NCI-H446 (cell line): ENCODE results near the gene BDKRB2.

Experiments used
- DNase-seq, 2 experiments: peaks; one replicate each; lab custom pipeline; 2025; lab: John Stamatoyannopoulos, UW

Gene BDKRB2

GRCh38 chr14:96198430-96199130 lies 6.1 kb upstream of the BDKRB2 start:
- DNase-seq = no peak

GRCh38 chr14:96201157-96201556 lies 3.5 kb upstream of the BDKRB2 start:
- DNase-seq = no peak

- DNase-seq = no peak
These were observed 2.7 kb upstream of the BDKRB2 start for GRCh38 chr14:96201965-96202364.

GRCh38 chr14:96202441-96203094 lies 2.1 kb upstream of the BDKRB2 start:
- no peak for DNase-seq

GRCh38 chr14:96203116-96203515 lies 1.5 kb upstream of the BDKRB2 start:
- DNase-seq = no peak

GRCh38 chr14:96203635-96204034 lies 1.0 kb upstream of the BDKRB2 start:
- DNase-seq = no peak

GRCh38 chr14:96205059-96205977 lies 679 bp downstream of the BDKRB2 start:
- no peak for DNase-seq

- DNase-seq = no peak
These were observed 1.3 kb downstream of the BDKRB2 start for GRCh38 chr14:96205978-96206360.

- DNase-seq = no peak
These were observed 1.8 kb downstream of the BDKRB2 start for GRCh38 chr14:96206461-96206860.

- DNase-seq = no peak
These were observed 3.0 kb downstream of the BDKRB2 start for GRCh38 chr14:96207686-96208085.

GRCh38 chr14:96208739-96209138 lies 4.1 kb downstream of the BDKRB2 start:
- no peak for DNase-seq

- DNase-seq = no peak
These were observed 7.5 kb downstream of the BDKRB2 start for GRCh38 chr14:96212140-96212539.

GRCh38 chr14:96212896-96213295 lies 8.3 kb downstream of the BDKRB2 start:
- no peak for DNase-seq

- DNase-seq = no peak
These were observed 9.3 kb downstream of the BDKRB2 start for GRCh38 chr14:96213871-96214465.

GRCh38 chr14:96214793-96215192 lies 10.2 kb downstream of the BDKRB2 start:
- DNase-seq = no peak

GRCh38 chr14:96215452-96216244 lies 11.0 kb downstream of the BDKRB2 start:
- no peak for DNase-seq

GRCh38 chr14:96216627-96217026 lies 12.0 kb downstream of the BDKRB2 start:
- no peak for DNase-seq

- no peak for DNase-seq
These were observed 12.8 kb downstream of the BDKRB2 start for GRCh38 chr14:96217376-96217913.

GRCh38 chr14:96221109-96221650 lies 16.5 kb downstream of the BDKRB2 start:
- no peak for DNase-seq

GRCh38 chr14:96221841-96222240 lies 17.2 kb downstream of the BDKRB2 start:
- DNase-seq = no peak
